Activated B cell treated with CpG ODN at 0.5 μM for 24 hours (primary cell): ENCODE measurements around the gene TRIM29. TPM values are rescaled to one million over a fixed set of nuclear protein-coding genes. Genes with fewer than 3 reads are reported as not detected.

ENCODE experiments used
- ATAC-seq: fragments of 200-7000 bp; cut with Tn5 transposase; one replicate; pipeline ENCODE4 v1.10.0; 2021; ENCODE audit warnings: low read depth, mild to moderate bottlenecking, moderate library complexity
- CTCF ChIA-PET: fragments of 350-600 bp; sonication (Branson Sonifier 250); formaldehyde crosslinking; loops from one replicate; lab custom pipeline; 2021; ENCODE audit warnings: antibody characterized with exemption; lab: Charles Lee
- POLR2A ChIA-PET: fragments of 350-600 bp; sonication (Branson Sonifier 250); formaldehyde crosslinking; loops from one replicate; lab custom pipeline; 2021; ENCODE audit warnings: antibody characterized with exemption; lab: Charles Lee
- DNase-seq: peaks from one replicate; pipeline ENCODE4 v3.0.0; 2022
- H3K27ac Mint-ChIP-seq: one replicate; pipeline ENCODE4 v1.8.0; 2020; ENCODE audit warnings: mixed read lengths
- H3K27me3 Mint-ChIP-seq: one replicate; pipeline ENCODE4 v1.8.0; 2021; ENCODE audit warnings: mixed read lengths
- H3K36me3 Mint-ChIP-seq: one replicate; pipeline ENCODE4 v1.8.0; 2021; ENCODE audit warnings: low read depth, mixed read lengths
- H3K4me1 Mint-ChIP-seq: one replicate; pipeline ENCODE4 v1.8.0; 2021; ENCODE audit warnings: mixed read lengths
- H3K4me3 Mint-ChIP-seq: one replicate; pipeline ENCODE4 v1.8.0; 2020; ENCODE audit warnings: mild to moderate bottlenecking, mixed read lengths
- H3K9me3 Mint-ChIP-seq: one replicate; pipeline ENCODE4 v1.8.0; 2020; ENCODE audit warnings: mixed read lengths
- CTCF ChIP-seq: fragments of 200-600 bp; IDR thresholded peaks from one replicate; pipeline ENCODE4 v1.8.0; 2022; ENCODE audit warnings: antibody characterized with exemption, mild to moderate bottlenecking
- intact Hi-C: fragments of 100-400 bp; cut with micrococcal nuclease; formaldehyde crosslinking; loops from one replicate; pipeline ENCODE4 v1.15.1; 2024
- total RNA-seq: library from RNA; stranded (reverse); gene quantifications from 2 replicates; pipeline ENCODE4 v1.2.3, GENCODE V29; 2022

TRIM29 gene
- total RNA-seq, 1 donor from 2014 or later: not detected

GRCh38 chr11:120095516-120095915, 42.4 kb downstream of the TRIM29 start:
- no peaks in the 10 kb centered on the region for H3K36me3 Mint-ChIP-seq
- H3K27me3 Mint-ChIP-seq: peaks cover 7% of the 10 kb centered on the region
- H3K4me3 Mint-ChIP-seq: no peak overlapping the region
- no peaks in the 10 kb centered on the region for H3K9me3 Mint-ChIP-seq
- no peaks in the 10 kb centered on the region for H3K4me1 Mint-ChIP-seq
- ChIA-PET POLR2A (no interaction called here), CTCF (no interaction called here)
- intact Hi-C loops: no loop called here
- no peak for TF ChIP-seq CTCF
- ATAC-seq (no peak), DNase-seq (no peak)
- H3K27ac Mint-ChIP-seq: no peak overlapping the region

- ChIA-PET CTCF (interaction anchor here (2.3 kb wide), 1 partner anchor 12 kb away, joined by 7 read pairs; no protein-coding TSS in a partner anchor), POLR2A (no interaction called here)
- peaks cover 2% of the 10 kb centered on the region for H3K27me3 Mint-ChIP-seq
- no peak for DNase-seq
- H3K4me3 Mint-ChIP-seq: no peak overlapping the region
- no peak overlapping the region for H3K27ac Mint-ChIP-seq
- H3K4me1 Mint-ChIP-seq: no peaks in the 10 kb centered on the region
- no peaks in the 10 kb centered on the region for H3K36me3 Mint-ChIP-seq
- intact Hi-C loops: no loop called here
- H3K9me3 Mint-ChIP-seq: no peaks in the 10 kb centered on the region
- no peak for ATAC-seq
- no peak for TF ChIP-seq CTCF
Measured at GRCh38 chr11:120091701-120092100, 46.2 kb downstream of the TRIM29 start.

DNA sequence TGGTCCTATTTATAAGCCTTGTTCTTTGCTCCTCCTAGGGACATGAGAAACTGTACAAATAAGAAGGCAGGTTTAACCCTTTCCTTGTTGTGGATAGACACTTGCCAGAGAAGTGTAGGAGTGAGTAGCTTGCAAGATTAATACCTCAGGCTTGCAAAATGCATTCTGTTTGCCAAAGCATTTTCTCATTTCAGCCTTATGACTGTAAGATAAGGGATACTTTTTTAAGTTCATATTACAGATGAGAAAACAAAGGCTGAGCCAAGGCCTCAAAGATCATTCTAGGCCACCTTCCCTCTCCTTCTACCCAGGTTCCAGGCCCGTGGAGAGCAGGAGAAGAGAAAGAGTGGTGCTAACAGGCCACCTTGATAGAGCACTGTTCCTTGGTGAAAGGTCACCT, 46.8 kb downstream of the TRIM29 start:
- intact Hi-C loops: no loop called here
- no peak overlapping the region for H3K4me3 Mint-ChIP-seq
- no peak for DNase-seq
- no peak for TF ChIP-seq CTCF
- no peaks in the 10 kb centered on the region for H3K9me3 Mint-ChIP-seq
- no peaks in the 10 kb centered on the region for H3K36me3 Mint-ChIP-seq
- POLR2A ChIA-PET: no interaction called here
- H3K27ac Mint-ChIP-seq: no peak overlapping the region
- H3K4me1 Mint-ChIP-seq: no peaks in the 10 kb centered on the region
- peaks cover 5% of the 10 kb centered on the region for H3K27me3 Mint-ChIP-seq
- ATAC-seq: no peak
- CTCF ChIA-PET: interaction anchor here (2.3 kb wide), 1 partner anchor 11 kb away, joined by 7 read pairs; no protein-coding TSS in a partner anchor

DNA sequence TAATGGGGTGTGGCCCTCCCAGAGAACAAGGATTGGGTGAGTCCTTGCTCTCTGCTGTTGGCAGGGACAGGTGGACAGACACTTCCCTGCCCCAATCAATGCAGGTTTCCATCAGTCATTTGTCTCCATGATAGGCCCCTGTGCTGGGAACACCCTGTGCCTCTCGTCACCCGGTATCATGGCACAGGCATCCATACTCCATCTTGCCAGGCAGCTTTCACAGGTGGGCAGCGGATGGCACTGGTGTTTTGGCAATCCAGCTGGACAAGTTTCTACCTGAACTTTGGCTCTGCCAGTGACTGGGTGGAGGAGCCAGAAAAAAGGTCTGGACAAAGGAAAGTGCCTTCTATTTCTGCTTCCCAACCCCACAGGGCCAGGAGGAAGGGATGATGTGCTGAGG, 47.5 kb downstream of the TRIM29 start:
- DNase-seq (no peak), ATAC-seq (no peak)
- H3K36me3 Mint-ChIP-seq: no peaks in the 10 kb centered on the region
- intact Hi-C loops: no loop called here
- no peaks in the 10 kb centered on the region for H3K4me1 Mint-ChIP-seq
- no peak overlapping the region for H3K4me3 Mint-ChIP-seq
- peaks cover 2% of the 10 kb centered on the region for H3K9me3 Mint-ChIP-seq
- peaks cover 5% of the 10 kb centered on the region for H3K27me3 Mint-ChIP-seq
- no peak for TF ChIP-seq CTCF
- ChIA-PET CTCF (no interaction called here), POLR2A (no interaction called here)
- H3K27ac Mint-ChIP-seq: no peak overlapping the region

DNA sequence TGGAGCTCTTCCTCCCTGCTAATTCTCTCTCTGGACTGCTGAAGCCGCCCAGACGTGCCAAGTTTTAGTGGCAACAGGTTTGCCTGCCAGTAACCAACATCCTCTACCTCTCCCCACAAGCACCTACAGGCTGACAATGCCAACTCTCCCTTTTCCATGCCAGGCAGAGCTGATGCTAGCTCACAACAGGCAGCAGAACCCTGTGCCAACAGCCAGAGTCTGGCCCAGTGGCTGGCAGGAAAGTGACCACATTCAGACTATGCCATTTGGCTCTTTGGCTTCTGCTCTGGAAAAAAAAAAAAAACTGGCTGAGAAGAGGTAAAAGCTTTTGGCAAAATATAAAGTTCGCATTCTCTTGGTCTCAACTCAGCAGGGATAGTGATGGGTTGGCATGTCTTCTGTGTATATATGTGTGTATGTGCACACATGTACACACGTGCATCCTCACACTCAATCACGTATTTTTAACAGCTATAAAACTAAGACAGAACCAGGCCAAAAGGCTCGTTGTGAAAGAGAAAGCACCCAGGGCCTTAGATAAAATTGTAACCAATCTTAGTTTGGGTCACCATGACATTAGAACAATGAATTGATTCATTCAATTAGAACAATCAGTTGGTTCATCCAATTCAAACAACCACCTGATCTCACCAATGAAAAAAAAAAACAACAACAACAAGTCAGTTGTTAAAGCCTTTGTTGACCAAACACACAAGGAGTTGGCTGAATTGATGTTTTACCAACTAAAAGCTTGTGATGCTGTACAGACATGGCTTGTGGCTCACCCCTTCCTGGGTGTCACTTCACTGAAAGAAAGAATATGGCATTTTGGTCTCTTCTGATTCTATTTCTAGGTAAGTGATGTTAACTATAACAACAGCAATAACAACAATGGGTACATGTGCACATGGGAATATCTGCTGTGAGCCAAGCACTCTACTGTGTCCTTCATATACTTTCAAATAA, 48.6 kb downstream of the TRIM29 start:
- intact Hi-C loops: no loop called here
- no peak overlapping the region for H3K4me3 Mint-ChIP-seq
- H3K27ac Mint-ChIP-seq: no peak overlapping the region
- DNase-seq: no peak
- no peak for ATAC-seq
- no peaks in the 10 kb centered on the region for H3K36me3 Mint-ChIP-seq
- peaks cover 2% of the 10 kb centered on the region for H3K9me3 Mint-ChIP-seq
- ChIA-PET POLR2A (no interaction called here), CTCF (no interaction called here)
- H3K4me1 Mint-ChIP-seq: no peaks in the 10 kb centered on the region
- TF ChIP-seq CTCF: no peak
- peaks cover 5% of the 10 kb centered on the region for H3K27me3 Mint-ChIP-seq
